Stimulated activated memory B cell treated with anti-CD40 and anti-IgM and Interleukin-4, amounts not matched to agents 10 μg/mL and 1 μg/mL and 100 μg/mL, for 72 hours (primary cell): ENCODE measurements around the gene RGPD5.
"Not testable (repeated sequence)": the region's sequence is repeated elsewhere in the genome, so short reads cannot be mapped to it uniquely, and the experiment has no call there.

ENCODE experiments used
- ATAC-seq: fragments of 150-1000 bp; cut with Tn5 transposase; 2 replicates; pipeline ENCODE4 v1.10.0; 2021
- H3K27ac Mint-ChIP-seq: one replicate; pipeline ENCODE4 v1.8.0; 2022; ENCODE audit warnings: mild to moderate bottlenecking, mixed read lengths
- H3K27me3 Mint-ChIP-seq: one replicate; pipeline ENCODE4 v1.8.0; 2022; ENCODE audit warnings: mixed read lengths
- H3K36me3 Mint-ChIP-seq: one replicate; pipeline ENCODE4 v1.8.0; 2022; ENCODE audit warnings: mixed read lengths
- H3K4me1 Mint-ChIP-seq: one replicate; pipeline ENCODE4 v1.8.0; 2022; ENCODE audit warnings: mixed read lengths
- H3K4me3 Mint-ChIP-seq: one replicate; pipeline ENCODE4 v1.8.0; 2022; ENCODE audit warnings: mild to moderate bottlenecking, moderate library complexity, mixed read lengths
- H3K9me3 Mint-ChIP-seq: one replicate; pipeline ENCODE4 v1.8.0; 2022; ENCODE audit warnings: mixed read lengths

Gene RGPD5

DNA sequence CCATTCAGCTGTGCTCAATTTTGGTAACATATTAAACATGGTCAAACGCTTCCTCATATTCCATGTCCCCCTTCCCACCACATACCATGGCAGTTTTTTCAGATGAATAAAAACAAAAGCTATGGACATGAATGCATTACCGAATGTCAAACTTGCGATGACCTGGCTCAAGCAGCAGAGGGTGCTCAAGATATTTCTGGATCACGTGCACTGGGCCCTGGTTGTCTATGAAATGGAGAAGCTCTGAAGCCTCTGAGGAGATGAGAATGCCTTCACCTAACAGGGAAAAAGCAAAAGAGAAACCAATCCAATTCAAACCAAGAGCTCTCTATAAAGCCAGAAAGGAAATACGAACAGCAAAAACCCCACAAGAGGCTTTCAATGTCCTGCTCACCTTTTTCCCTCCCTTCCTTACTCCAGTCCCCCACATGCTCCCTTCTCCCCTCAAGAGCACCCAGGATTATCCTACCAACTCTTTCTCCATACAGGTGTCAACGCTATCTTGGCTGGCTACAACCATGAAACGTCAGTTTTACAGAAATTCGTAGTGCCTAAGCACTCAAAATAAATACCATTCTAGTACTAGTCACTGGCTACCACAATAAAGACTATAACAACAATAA is 77.1 kb downstream of the RGPD5 start:
- H3K36me3 Mint-ChIP-seq, ATAC-seq, H3K27me3 Mint-ChIP-seq, H3K27ac Mint-ChIP-seq, H3K4me3 Mint-ChIP-seq, H3K4me1 Mint-ChIP-seq, H3K9me3 Mint-ChIP-seq: not testable (repeated sequence)

DNA sequence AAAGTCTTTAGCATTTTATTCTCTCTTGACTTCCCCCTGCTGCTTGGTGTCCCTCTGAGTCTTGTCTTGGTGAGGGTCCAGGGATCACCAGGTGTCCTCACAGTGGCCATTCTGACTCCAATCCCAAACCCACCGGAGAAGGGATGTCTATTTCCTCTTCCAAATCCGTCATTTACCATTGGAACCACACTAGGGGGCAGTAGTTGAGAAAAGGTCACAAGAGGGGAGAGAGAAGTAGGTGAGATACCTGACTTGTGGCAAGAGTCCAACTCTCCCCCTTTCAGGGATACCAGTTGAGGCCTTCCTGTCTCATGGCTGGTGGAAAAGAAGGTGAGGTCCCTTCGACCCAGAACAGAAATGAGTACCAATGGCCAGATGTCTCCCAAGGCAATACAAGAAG is 82.5 kb downstream of the RGPD5 start:
- H3K4me3 Mint-ChIP-seq, H3K36me3 Mint-ChIP-seq, ATAC-seq, H3K27ac Mint-ChIP-seq, H3K9me3 Mint-ChIP-seq, H3K27me3 Mint-ChIP-seq, H3K4me1 Mint-ChIP-seq: not testable (repeated sequence)

DNA sequence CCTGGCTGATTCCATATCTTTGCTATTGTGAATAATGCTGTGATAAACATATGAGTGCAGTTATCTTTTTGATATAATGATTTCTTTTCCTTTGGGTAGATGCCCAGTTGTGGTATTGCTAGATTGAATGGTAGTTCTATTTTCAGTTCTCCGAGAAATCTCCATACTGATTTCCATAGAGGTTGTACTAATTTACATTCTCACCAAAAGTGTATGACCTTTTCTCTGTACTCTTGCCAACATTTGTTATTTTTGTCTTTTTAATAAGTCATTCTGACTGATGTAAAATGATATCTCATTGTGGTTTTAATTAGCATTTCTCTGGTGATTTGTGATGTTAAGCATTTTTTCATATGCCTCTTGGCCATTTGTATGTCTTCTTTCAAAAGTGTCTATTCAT is 88.0 kb downstream of the RGPD5 start:
- not testable (repeated sequence) for H3K27me3 Mint-ChIP-seq, H3K9me3 Mint-ChIP-seq, H3K4me1 Mint-ChIP-seq, H3K4me3 Mint-ChIP-seq, H3K27ac Mint-ChIP-seq, H3K36me3 Mint-ChIP-seq, ATAC-seq

DNA sequence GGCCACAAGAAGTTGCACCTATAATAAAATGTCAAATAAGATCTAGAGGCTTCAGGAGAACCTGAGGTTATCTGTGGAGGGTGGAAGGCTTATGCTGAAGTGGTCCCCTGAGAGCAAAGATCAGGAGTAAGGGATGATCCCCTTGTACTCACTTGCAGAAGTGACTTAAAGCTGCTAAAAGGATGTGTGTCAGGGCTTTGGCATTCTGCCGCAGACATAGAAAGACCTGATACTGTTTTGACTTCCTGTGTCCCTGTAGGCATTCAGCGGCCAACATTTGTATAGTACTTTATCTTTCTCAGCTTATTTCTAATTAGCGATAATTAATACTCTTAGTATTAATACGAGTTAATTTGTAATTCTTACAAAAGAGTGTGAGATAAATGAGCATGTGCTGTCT is 94.3 kb downstream of the RGPD5 start:
- H3K4me1 Mint-ChIP-seq, H3K27me3 Mint-ChIP-seq, ATAC-seq, H3K9me3 Mint-ChIP-seq, H3K4me3 Mint-ChIP-seq, H3K36me3 Mint-ChIP-seq, H3K27ac Mint-ChIP-seq: not testable (repeated sequence)

DNA sequence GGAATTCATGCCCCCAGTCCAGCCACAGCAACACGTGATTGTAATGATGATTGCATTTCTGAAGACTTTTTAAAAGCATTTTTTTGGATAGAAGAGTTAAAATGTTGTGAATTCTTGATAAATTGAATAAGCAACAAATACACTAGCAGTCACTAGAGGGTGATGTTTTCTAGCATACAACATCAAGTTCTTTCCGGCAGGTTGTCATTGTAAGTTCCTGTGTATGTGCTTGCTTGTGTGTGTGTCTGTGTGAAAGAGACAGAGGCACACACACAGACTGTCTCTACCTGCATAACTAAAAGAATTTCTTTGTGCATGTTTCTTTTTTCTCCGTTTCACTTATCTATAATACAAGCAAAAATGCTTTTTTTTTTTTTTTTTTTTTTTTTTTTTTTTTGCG is 95.8 kb downstream of the RGPD5 start:
- not testable (repeated sequence) for H3K9me3 Mint-ChIP-seq, H3K27ac Mint-ChIP-seq, H3K36me3 Mint-ChIP-seq, ATAC-seq, H3K4me1 Mint-ChIP-seq, H3K27me3 Mint-ChIP-seq, H3K4me3 Mint-ChIP-seq

DNA sequence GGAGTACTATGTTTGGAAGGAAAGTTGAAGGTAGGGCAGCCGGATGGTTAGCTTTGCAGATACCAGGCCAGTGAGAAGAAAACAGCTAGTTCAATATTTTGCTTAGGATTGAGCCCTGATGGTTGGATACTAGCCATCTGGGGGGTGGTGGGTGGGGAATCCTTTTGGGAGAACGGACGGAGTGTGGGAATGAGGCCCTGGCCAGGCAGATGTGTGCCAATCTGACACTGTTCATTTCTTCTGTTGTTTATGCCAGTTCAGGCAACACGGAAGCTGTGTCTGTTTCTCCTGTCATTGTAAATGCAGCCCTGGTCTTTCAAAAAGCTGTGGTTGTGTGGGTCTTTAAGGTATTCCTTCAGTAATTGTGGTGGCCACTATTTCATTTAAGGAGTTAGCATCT is 96.9 kb downstream of the RGPD5 start:
- ATAC-seq, H3K4me3 Mint-ChIP-seq, H3K36me3 Mint-ChIP-seq, H3K9me3 Mint-ChIP-seq, H3K4me1 Mint-ChIP-seq, H3K27ac Mint-ChIP-seq, H3K27me3 Mint-ChIP-seq: not testable (repeated sequence)

DNA sequence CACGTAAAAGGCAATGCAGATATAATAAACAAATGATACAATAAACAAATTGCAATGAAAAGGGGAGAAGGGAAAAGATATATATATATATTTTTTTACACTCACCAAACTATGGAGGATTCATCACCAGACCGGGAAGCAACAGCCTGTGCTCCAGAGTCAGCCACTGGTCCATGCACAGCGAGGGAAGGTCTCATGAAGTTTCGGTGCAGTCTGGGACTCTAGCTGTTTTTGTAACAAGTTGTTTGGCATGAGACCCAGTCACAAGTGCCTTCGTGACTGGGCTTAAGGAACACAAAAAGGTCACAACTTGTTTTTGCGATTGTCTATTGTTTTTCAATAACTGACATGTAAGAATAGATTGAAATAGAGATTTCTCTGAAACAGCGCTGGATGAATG is 99.6 kb downstream of the RGPD5 start:
- not testable (repeated sequence) for H3K4me1 Mint-ChIP-seq, H3K36me3 Mint-ChIP-seq, H3K27ac Mint-ChIP-seq, H3K27me3 Mint-ChIP-seq, H3K9me3 Mint-ChIP-seq, H3K4me3 Mint-ChIP-seq, ATAC-seq

DNA sequence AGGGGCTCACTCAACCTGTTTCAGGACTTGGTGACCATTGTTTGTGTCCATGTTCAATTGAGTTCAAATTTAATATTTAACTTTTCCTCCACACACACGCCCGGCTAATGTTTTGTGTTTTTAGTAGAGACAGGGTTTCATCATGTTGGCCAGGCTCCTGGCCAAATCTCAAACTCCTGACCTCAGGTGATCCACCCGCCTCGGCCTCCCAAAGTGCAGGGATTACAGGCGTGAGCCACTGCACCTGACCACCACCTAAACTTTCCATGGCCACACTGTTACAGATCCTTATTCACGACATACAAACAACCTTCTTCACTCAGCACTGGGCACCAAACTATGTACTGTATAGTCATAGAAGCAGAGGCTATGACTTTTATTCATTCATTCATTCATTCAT is 100.0 kb downstream of the RGPD5 start:
- not testable (repeated sequence) for H3K4me1 Mint-ChIP-seq, H3K27me3 Mint-ChIP-seq, H3K27ac Mint-ChIP-seq, H3K4me3 Mint-ChIP-seq, H3K9me3 Mint-ChIP-seq, ATAC-seq, H3K36me3 Mint-ChIP-seq

DNA sequence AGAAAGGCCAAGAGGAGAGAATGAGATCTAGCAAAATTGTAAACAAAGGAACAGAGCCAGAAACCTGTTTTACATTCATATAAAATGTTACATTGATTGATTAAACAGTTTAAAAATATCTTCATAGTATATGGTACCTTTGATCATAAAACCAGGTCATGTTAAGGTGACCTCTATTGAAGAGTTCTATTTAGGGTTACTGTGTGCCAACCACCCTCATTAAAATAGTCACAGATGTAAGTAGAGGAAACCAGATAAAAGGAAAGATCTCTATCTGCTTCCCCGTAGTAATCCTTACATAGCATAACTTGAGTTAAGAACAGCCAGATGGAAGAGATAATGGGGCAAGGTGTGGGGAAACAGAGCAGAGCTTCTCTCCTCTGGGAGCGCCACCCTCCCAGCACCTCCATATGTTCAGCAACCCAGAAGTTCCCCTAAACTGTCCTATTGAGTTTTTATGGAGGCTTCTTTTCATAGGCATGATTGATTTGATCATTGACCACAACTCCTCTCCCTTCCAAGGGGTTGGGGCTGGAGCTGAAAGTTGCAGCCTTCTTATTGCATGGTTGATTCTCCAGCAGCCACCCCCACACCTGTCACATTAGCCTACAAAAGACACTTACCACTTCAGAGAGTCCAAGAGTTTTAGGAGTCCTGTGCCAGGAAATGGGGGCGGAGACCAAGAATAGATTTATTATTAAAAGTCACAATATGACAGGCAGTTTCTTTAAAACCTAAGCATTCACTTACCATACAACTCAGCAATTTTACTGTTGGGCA is 101.2 kb downstream of the RGPD5 start:
- not testable (repeated sequence) for H3K36me3 Mint-ChIP-seq, H3K4me1 Mint-ChIP-seq, H3K27me3 Mint-ChIP-seq, H3K27ac Mint-ChIP-seq, ATAC-seq, H3K4me3 Mint-ChIP-seq, H3K9me3 Mint-ChIP-seq

DNA sequence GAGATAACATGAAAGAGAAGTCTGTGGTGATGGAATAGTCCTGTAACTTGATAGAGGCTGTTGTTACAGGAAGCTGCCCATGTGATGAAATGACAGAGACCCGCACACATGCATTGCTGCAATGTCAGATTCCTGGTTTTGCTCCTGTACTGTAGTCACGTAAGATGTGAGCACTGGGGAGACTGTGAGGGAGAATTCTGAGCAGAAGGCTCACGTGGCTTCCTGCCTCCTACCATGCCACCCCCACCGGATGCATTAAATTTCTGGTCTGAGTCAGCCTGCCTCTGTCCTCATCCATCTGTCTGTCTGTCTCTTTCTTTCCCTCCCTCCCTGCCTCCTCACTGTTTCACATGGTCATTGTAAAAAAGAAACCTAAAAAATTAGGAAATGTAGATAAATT is 102.1 kb downstream of the RGPD5 start:
- H3K4me1 Mint-ChIP-seq, H3K4me3 Mint-ChIP-seq, H3K9me3 Mint-ChIP-seq, H3K27ac Mint-ChIP-seq, H3K27me3 Mint-ChIP-seq, H3K36me3 Mint-ChIP-seq: not testable (repeated sequence)
- peak; percentile 88 for ATAC-seq

DNA sequence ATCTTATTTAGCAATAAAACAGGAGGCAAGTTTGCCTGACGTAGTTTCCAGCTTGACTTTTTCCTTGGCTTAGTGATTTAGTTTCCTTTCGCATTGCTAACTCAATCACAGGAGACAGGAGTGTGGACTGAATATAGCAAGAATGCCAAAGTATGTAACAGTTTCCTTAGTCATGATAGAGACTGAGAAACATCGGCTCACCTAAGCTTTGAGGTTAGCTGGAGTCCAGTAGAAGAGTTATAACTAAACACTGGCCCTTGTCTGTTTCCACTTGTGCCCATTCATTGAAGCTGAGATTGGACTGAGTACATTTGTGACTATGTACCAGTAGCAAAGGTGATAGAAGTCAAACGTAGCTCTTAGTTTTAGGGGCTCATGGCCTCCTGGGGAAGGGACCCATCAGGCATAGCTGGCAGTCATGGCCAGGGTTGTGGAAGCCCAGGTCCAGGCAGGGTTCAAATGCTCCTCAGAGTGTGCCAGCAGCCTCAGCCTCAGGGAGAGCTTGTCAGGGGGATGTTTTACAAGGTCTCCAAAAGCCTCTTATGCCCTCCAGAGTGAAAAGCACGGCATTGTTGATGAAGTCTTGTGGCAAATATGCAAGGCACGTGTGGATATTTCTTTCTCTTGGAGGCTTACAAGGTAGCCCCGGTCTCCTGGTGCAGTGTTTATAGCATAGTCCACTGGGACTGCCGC is 103.8 kb downstream of the RGPD5 start:
- not testable (repeated sequence) for ATAC-seq, H3K4me3 Mint-ChIP-seq, H3K9me3 Mint-ChIP-seq

DNA sequence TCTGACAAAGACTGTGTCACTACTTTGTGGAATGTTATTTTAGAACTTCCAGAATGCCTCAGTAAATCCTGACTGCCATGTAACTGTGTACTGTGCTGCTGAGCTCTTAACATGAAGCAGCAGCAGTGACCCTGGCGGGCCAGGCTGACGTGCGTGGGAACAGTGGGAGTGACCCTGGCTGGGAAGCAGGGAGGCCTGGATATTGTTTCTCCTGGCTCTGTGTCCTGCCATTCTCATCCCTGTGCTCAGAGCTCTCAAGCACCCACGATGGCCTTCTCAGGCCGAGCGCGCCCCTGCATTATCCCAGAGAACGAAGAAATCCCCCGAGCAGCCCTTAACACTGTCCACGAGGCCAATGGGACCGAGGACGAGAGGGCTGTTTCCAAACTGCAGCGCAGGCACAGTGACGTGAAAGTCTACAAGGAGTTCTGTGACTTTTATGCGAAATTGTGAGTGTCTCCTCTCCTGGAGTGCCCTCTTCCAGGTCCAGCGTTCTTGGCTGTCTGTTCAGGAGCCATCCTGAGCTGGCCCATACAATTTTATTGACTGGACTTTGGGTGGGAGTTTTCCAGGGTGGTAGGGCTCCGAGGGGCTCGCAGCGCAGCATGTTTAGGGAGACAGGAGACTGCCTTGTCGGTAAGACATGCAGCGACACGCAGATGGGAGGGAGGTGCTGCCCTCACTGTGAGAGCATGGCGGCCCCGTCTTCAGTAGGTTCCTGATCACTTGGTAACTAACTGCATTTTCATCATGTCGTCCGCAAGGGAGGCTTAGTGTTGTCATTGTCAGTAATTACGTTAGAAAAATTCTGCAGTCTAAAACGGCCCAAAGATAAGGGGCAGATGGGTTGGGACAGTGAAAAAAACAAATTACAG is 104.6 kb downstream of the RGPD5 start, which contains the start of gene LIMS3:
Gene LIMS3 (plus strand): TSS at position 227 of the 875 bp plus-strand sequence. CDS start 41 bp downstream, at position 268.
- not testable (repeated sequence) for H3K4me3 Mint-ChIP-seq, H3K9me3 Mint-ChIP-seq, H3K27me3 Mint-ChIP-seq, ATAC-seq, H3K27ac Mint-ChIP-seq, H3K36me3 Mint-ChIP-seq, H3K4me1 Mint-ChIP-seq

More for the DNA sequence above, 103.8 kb downstream of the RGPD5 start:
- H3K27me3 Mint-ChIP-seq, H3K36me3 Mint-ChIP-seq, H3K27ac Mint-ChIP-seq, H3K4me1 Mint-ChIP-seq: not testable (repeated sequence)

DNA sequence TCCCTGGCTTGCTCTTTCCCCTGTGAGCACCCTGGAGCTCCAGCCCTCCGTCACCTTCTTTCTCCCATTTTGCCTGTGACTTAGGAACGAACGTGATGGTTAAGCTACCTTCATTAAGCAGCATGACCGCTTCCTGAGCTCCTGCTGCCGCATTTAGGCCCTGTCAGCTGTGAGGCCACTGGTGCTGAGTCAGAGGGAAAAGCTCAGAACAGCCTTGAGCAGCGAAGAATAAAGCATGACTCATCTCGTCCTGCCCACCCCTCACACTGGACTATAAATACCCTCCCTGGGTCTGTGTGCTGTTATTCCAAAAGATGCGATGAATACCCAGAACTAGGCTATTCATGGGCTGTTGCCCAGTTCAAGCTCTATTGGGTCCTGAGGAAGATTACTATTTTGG is 111.7 kb downstream of the RGPD5 start:
- not testable (repeated sequence) for H3K27ac Mint-ChIP-seq, H3K9me3 Mint-ChIP-seq

More for the DNA sequence above, 111.7 kb downstream of the RGPD5 start:
- H3K36me3 Mint-ChIP-seq, H3K27me3 Mint-ChIP-seq, H3K4me3 Mint-ChIP-seq, H3K4me1 Mint-ChIP-seq: not testable (repeated sequence)
- peak; percentile 31 for ATAC-seq
